MCF 10A (cell line): ENCODE results near the gene DIAPH2. TPM values are rescaled to one million over a fixed set of nuclear protein-coding genes. Genes with fewer than 3 reads are reported as not detected.

Source experiments
- BruUV-seq: library from RNA; stranded (reverse); fragments of 400-500 nt; replicated peaks from 2 replicates; lab custom pipeline; 2021; lab: Mats Ljungman, UMichigan
- CTCF ChIA-PET: fragments of 300-600 bp; sonication (Branson Sonifier 250); formaldehyde crosslinking; extraction: SDS; loops from one replicate; lab custom pipeline; 2021; ENCODE audit warnings: antibody characterized with exemption, inconsistent platforms; lab: Yijun Ruan, JAX
- POLR2A ChIA-PET: fragments of 300-600, 350-650 bp; sonication (Branson Sonifier 250); formaldehyde crosslinking; extraction: SDS; loops from one replicate; lab custom pipeline; 2020; ENCODE audit warnings: antibody characterized with exemption, inconsistent platforms; lab: Yijun Ruan, JAX
- DNase-seq: peaks from one replicate; pipeline ENCODE4 v3.0.0-alpha.2; 2018; ENCODE audit not compliant: unreplicated experiment
- H3K27ac Mint-ChIP-seq: one replicate; pipeline ENCODE4 v1.8.0; 2022; ENCODE audit warnings: mild to moderate bottlenecking, low read depth, mixed read lengths; ENCODE audit not compliant: unreplicated experiment
- H3K27me3 Mint-ChIP-seq: one replicate; pipeline ENCODE4 v1.8.0; 2022; ENCODE audit warnings: mixed read lengths; ENCODE audit not compliant: insufficient read depth, unreplicated experiment
- H3K36me3 Mint-ChIP-seq: one replicate; pipeline ENCODE4 v1.8.0; 2022; ENCODE audit warnings: mild to moderate bottlenecking, moderate library complexity, mixed read lengths; ENCODE audit not compliant: insufficient read depth, unreplicated experiment
- H3K4me1 Mint-ChIP-seq: one replicate; pipeline ENCODE4 v1.8.0; 2022; ENCODE audit warnings: mixed read lengths; ENCODE audit not compliant: insufficient read depth, unreplicated experiment
- H3K4me3 Mint-ChIP-seq: one replicate; pipeline ENCODE4 v1.8.0; 2022; ENCODE audit warnings: mild to moderate bottlenecking, moderate library complexity, mixed read lengths; ENCODE audit not compliant: unreplicated experiment
- H3K9me3 Mint-ChIP-seq: one replicate; pipeline ENCODE4 v1.8.0; 2022; ENCODE audit warnings: mixed read lengths; ENCODE audit not compliant: unreplicated experiment
- CTCF ChIP-seq: fragments of 200-600 bp; IDR thresholded peaks from one replicate; pipeline ENCODE4 v1.8.0; 2022; ENCODE audit warnings: antibody characterized with exemption, mild to moderate bottlenecking; ENCODE audit not compliant: unreplicated experiment
- intact Hi-C: fragments of 100-400 bp; cut with micrococcal nuclease; formaldehyde crosslinking; loops from 2 replicates; pipeline ENCODE4 v1.14.1; 2022
- total RNA-seq: library from RNA; stranded (reverse); gene quantifications from 2 replicates; pipeline ENCODE4 v1.2.3, GENCODE V29; 2022

Gene DIAPH2
- total RNA-seq, 1 experiment from 2014 or later, result 17.6 TPM

DNA sequence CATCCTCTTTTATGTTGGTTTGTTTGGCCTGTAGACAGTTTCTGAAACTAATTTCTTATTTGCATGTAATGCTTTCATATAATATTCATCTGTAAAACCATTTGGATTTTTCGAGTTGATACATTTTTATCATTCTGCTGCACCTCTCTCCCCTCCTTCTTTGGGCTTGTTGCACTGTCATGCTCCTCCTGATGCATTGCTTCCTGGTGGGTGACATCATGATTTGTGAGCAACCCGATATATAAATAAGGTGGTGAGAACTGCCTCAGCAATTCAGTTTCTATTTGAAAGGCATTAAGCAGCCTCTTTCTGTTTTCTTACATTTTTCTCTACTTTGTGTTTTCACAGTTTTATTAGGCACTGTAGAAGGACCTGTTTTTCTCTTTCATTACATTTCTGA lies 714.8 kb downstream of the DIAPH2 start:
- H3K9me3 Mint-ChIP-seq, result no peaks in the 10 kb centered on the region
- H3K4me1 Mint-ChIP-seq, result peaks cover 6% of the 10 kb centered on the region
- no peaks in the 10 kb centered on the region for H3K36me3 Mint-ChIP-seq
- H3K4me3 Mint-ChIP-seq, result no peak overlapping the region
- peak; percentile 27 for DNase-seq
- H3K27me3 Mint-ChIP-seq, result peaks cover 44% of the 10 kb centered on the region
- intact Hi-C loops, result no loop called here
- TF ChIP-seq CTCF, result no peak
- H3K27ac Mint-ChIP-seq, result no peak overlapping the region
- ChIA-PET CTCF (no interaction called here), POLR2A (no interaction called here)
- no TSS peak for BruUV-seq

DNA sequence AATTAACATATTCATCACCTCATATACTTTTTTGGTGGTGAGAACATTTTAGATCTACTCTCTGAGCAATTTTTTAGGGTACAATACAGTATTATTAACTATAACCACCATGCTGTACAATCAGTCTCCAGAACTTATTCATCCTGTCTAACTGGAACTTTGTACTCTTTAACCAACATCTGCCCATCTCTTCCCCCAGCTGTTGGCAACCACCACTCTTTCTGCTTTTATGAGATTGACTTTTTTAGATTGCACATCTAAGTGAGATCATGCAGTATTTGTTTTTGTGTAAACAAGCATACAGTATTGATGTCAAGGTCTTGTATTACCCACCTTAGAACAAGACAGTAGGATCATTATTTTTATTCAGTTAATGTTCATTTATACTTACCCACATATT lies 715.9 kb downstream of the DIAPH2 start:
- H3K27ac Mint-ChIP-seq, result no peak overlapping the region
- no peak for DNase-seq
- TF ChIP-seq CTCF, result no peak
- BruUV-seq, result no TSS peak
- intact Hi-C loops, result no loop called here
- CTCF ChIA-PET, result no interaction called here
- POLR2A ChIA-PET, result no interaction called here
- H3K27me3 Mint-ChIP-seq, result peaks cover 44% of the 10 kb centered on the region
- H3K9me3 Mint-ChIP-seq, result no peaks in the 10 kb centered on the region
- H3K4me1 Mint-ChIP-seq, result peaks cover 6% of the 10 kb centered on the region
- H3K36me3 Mint-ChIP-seq, result no peaks in the 10 kb centered on the region
- H3K4me3 Mint-ChIP-seq, result no peak overlapping the region

GRCh38 chrX:97401154-97401553 lies 716.5 kb downstream of the DIAPH2 start:
- CTCF ChIA-PET, result no interaction called here
- H3K27me3 Mint-ChIP-seq, result peaks cover 44% of the 10 kb centered on the region
- no peak overlapping the region for H3K27ac Mint-ChIP-seq

GRCh38 chrX:97401586-97402136 lies 717.0 kb downstream of the DIAPH2 start:
- no peaks in the 10 kb centered on the region for H3K9me3 Mint-ChIP-seq
- no peak overlapping the region for H3K4me3 Mint-ChIP-seq
- H3K27me3 Mint-ChIP-seq, result peaks cover 44% of the 10 kb centered on the region
- TF ChIP-seq CTCF, result no peak
- no peak overlapping the region for H3K27ac Mint-ChIP-seq
- H3K4me1 Mint-ChIP-seq, result peaks cover 6% of the 10 kb centered on the region
- DNase-seq, result peak; percentile 33
- ChIA-PET CTCF (no interaction called here), POLR2A (no interaction called here)
- no TSS peak for BruUV-seq
- intact Hi-C loops, result no loop called here
- H3K36me3 Mint-ChIP-seq, result no peaks in the 10 kb centered on the region

More at GRCh38 chrX:97401154-97401553, 716.5 kb downstream of the DIAPH2 start:
- Mint-ChIP-seq H3K9me3 (no peaks in the 10 kb centered on the region), H3K4me3 (no peak overlapping the region), H3K36me3 (no peaks in the 10 kb centered on the region), H3K4me1 (peaks cover 6% of the 10 kb centered on the region)
- no peak for TF ChIP-seq CTCF
- no peak for DNase-seq
- intact Hi-C loops, result no loop called here
- POLR2A ChIA-PET, result no interaction called here
- no TSS peak for BruUV-seq
